Stimulated activated CD4-positive, alpha-beta T cell treated with anti-CD3 and anti-CD28 coated beads, Interleukin-4, amount 100 ng/mL, for 24 hours (primary cell): ENCODE measurements around the gene SMAD7.

Experiments
- DNase-seq: peaks from one replicate; pipeline ENCODE4 v3.0.0-alpha.2; 2020

SMAD7 gene, protein sequence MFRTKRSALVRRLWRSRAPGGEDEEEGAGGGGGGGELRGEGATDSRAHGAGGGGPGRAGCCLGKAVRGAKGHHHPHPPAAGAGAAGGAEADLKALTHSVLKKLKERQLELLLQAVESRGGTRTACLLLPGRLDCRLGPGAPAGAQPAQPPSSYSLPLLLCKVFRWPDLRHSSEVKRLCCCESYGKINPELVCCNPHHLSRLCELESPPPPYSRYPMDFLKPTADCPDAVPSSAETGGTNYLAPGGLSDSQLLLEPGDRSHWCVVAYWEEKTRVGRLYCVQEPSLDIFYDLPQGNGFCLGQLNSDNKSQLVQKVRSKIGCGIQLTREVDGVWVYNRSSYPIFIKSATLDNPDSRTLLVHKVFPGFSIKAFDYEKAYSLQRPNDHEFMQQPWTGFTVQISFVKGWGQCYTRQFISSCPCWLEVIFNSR

GRCh38 chr18:48950536-48951447 lies at the start of gene SMAD7:
Gene SMAD7, minus strand, starts transcription at chr18:48950965. Its CDS starts 541 bp downstream, at chr18:48950424.
- DNase-seq: no peak

DNA sequence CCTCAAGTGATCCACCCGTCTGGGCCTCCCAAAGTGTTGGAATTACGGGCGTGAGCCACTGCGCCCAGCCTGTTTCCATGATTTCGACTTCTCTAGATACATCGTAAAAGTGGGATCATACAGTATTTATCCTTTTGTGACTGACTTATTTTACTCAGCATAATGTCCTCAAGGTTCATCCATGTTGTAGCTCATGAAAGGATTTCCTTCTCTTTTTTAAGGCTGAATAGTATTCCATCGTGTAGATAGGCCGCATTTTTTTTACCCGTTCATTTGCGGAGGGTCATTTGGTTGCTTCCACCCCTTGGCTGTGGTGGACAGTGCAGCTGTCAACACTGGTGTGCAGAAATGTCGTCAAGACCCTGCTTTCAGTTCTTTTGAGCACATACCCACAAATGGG lies 48.8 kb upstream of the SMAD7 start:
- DNase-seq: no peak

GRCh38 chr18:48997985-48998831 lies 47.4 kb upstream of the SMAD7 start:
- DNase-seq: no peak

- DNase-seq: no peak
Observed at GRCh38 chr18:48997681-48997984, 46.9 kb upstream of the SMAD7 start.

- no peak for DNase-seq
Observed at GRCh38 chr18:48996901-48997463, 46.2 kb upstream of the SMAD7 start.

DNA sequence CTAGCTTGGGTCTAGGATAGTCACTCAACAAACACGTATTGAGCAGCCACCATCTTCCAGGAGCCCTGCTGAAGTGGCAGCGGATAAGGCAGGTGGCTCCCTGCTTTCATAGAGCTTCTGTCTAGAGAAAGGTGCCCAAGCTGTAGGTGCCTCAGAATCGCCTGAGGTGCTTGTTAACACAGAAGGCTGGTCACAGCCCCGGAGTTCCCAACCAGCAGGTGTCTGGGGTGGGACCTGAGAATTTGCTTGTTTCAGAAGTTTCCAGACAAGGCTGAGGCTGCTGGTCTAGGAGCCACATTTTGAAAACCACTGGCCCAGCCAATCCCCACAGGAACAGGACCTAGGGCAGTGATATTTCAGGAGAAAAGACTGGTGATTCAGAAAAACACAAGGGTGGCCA lies 45.3 kb upstream of the SMAD7 start:
- DNase-seq: no peak

- no peak for DNase-seq
Observed at GRCh38 chr18:48994926-48995835, 44.4 kb upstream of the SMAD7 start.

GRCh38 chr18:48994044-48994651 lies 43.4 kb upstream of the SMAD7 start:
- no peak for DNase-seq

DNA sequence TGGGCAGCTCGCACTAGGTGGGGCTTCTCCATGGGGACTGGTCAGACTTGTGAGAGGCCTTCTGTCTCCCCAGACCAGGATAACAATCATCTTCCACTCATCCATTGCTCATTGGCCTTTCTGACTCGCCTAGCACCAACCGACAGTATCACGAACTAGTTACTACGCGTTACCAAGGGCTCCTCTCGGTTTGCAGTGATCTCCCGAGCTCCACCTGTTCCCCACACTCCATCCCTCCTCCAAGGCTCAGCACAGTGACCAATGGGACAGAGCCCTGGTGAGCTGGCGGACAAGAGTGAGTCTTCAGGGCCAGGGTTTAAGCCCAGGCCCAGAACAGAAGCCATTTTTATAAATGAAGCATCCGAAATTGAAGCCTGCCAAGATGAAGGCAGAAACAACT lies 42.8 kb upstream of the SMAD7 start:
- DNase-seq: no peak

- DNase-seq: no peak
Observed at GRCh38 chr18:48992791-48993555, 42.2 kb upstream of the SMAD7 start.

DNA sequence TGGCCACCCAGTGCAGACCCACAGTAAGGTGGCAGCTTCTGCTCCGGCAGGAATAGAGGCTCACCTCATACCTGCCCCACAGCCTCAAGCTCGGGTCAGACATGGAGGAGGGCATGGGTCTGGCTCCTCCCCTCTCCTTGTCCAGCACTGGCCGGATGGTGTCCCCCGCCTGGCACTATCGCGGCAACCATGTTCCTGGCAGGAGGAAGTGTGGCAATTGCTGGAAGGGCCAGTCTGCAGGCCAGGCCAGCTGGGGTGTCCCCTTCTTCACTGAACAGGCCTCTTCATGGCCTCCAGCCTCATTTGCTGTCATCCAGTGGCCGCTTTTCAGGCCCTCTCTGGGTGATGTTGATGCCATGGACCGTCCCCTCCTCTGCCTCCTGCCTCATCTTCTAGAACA lies 41.4 kb upstream of the SMAD7 start:
- DNase-seq: no peak

DNA sequence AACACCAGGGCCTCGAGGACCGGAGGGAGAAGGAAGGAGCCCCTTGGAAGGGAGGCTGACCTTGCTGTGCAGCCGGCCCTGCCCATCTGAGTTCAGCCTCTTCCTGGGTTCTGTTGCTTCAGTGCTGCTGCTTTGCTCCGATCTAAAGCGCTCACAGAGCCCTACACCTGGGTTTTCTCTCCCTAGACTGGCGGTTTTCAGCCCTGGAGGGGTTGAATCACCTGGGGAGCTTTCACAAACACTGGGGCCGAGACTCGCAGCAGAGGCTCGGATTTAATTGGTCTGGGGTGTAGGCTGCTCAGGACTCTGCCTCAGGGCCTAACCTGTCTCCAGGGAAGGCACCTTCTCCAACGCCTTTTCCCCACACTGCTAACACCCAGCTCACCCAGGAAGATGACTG lies 40.9 kb upstream of the SMAD7 start:
- DNase-seq: no peak

DNA sequence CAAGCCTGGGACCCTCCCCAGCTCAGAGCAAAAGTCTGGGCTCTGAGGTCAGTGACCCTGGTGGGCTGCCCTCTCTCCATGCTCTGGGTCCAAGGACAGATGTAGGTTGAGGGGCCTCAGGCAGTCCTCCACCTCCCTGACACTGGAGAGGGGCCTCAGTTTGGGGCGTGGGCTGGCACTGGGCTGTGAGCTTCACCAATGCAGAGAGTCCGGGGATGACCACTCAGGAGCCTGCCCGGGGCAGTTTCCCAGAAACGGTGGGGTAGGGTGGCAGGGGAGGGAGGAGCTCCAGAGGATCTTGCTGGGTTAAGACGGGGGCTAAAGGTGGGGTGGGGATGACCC lies 40.5 kb upstream of the SMAD7 start:
- no peak for DNase-seq

- no peak for DNase-seq
Observed at GRCh38 chr18:48990481-48991318, 39.9 kb upstream of the SMAD7 start.

GRCh38 chr18:48989304-48990303 lies 38.8 kb upstream of the SMAD7 start:
- no peak for DNase-seq

- no peak for DNase-seq
Observed at GRCh38 chr18:48988508-48989303, 37.9 kb upstream of the SMAD7 start.

- DNase-seq: no peak
Observed at GRCh38 chr18:48987821-48988220, 37.1 kb upstream of the SMAD7 start.
